Transverse colon (tissue), 4 donors: ENCODE measurements around the gene EQTN. TPM values are rescaled to one million over a fixed set of nuclear protein-coding genes. Genes with fewer than 3 reads are reported as not detected.

ENCODE experiments used
- DNase-seq: peaks from one replicate; pipeline ENCODE4 v3.0.0-alpha.2; 2019
- H3K27ac ChIP-seq, 4 donors: fragments of 200-600 bp; sonication (generic); 2 replicates each; pipeline ENCODE4 v1.5.1; 2016 to 2018; ENCODE audit warnings: inconsistent platforms in 4 of 4
- H3K27me3 ChIP-seq: fragments of 200-600 bp; sonication (generic); 2 replicates; pipeline ENCODE4 v1.5.1; 2017; ENCODE audit warnings: inconsistent platforms
- H3K36me3 ChIP-seq, 4 donors: fragments of 200-600 bp; sonication (generic); 2 replicates each; pipeline ENCODE4 v1.5.1; 2017 to 2019; ENCODE audit warnings: inconsistent platforms in 4 of 4
- H3K4me1 ChIP-seq, 4 donors: fragments of 200-600 bp; sonication (generic); 2 replicates each; pipeline ENCODE4 v1.5.1; 2017 to 2020; ENCODE audit warnings: inconsistent platforms in 4 of 4
- H3K4me3 ChIP-seq, 4 donors: fragments of 200-600 bp; sonication (generic); 1 replicate in 1 of 4; 2 replicates in 3 of 4; pipeline versions ENCODE4 v1.5.1 to v1.6.1; 2017 to 2019; ENCODE audit warnings: inconsistent platforms in 4 of 4
- H3K9me3 ChIP-seq, 2 donors: fragments of 200-600 bp; sonication (generic); 2 replicates each; pipeline ENCODE4 v1.5.1; 2017 to 2019; ENCODE audit warnings: inconsistent platforms in 2 of 2
- CTCF ChIP-seq, 5 experiments: fragments of 200-600 bp in 3 of 5; fragments of 450-650 bp in 2 of 5; sonication (generic) in 3 of 5; IDR thresholded peaks; 1 replicate in 2 of 5; 2 replicates in 3 of 5; pipeline ENCODE4 v1.5.1; 2016 to 2017; ENCODE audit warnings: antibody characterized with exemption in 5 of 5, inconsistent platforms in 3 of 5, mild to moderate bottlenecking in 2 of 5, moderate library complexity in 1 of 5
- EP300 ChIP-seq: sonication (generic); formaldehyde crosslinking; IDR thresholded peaks from one replicate; pipeline ENCODE4 v1.6.1; 2017; ENCODE audit warnings: antibody characterized with exemption, low read depth
- POLR2A ChIP-seq: fragments of 450-650 bp; IDR thresholded peaks from one replicate; pipeline ENCODE4 v1.6.1; 2016; ENCODE audit warnings: antibody characterized with exemption, mild to moderate bottlenecking, moderate library complexity
- POLR2AphosphoS5 ChIP-seq, 3 donors: sonication (generic); formaldehyde crosslinking; IDR thresholded peaks; one replicate each; pipeline ENCODE4 v1.6.1; 2016; ENCODE audit warnings: antibody characterized with exemption in 3 of 3
- WGBS, 2 donors: methylation state at CpG; one replicate each; pipeline ENCODE4 v1.1.5; 2018; ENCODE audit warnings: low coverage in 1 of 2; 5-methylcytosine and 5-hydroxymethylcytosine counted together
- in situ Hi-C, 4 donors: fragments of 200-750 bp; cut with MboI; loops; one replicate each; pipeline versions ENCODE4 v1.15.0 to v1.15.1; 2017; ENCODE audit warnings: low sequenced_read_pairs in 3 of 4, low pct_ligation_motif_present in 1 of 4, low pct_unique_long_range_greater_than_20kb in 1 of 4
- intact Hi-C: fragments of 100-400 bp; cut with DNase I; formaldehyde crosslinking; loops from one replicate; pipeline ENCODE4 v1.15.1; 2023; ENCODE audit warnings: low total_unique reads
- total RNA-seq, 4 donors: library from RNA; depleted of rRNA; stranded (reverse); fragments of >200 nt; gene quantifications; one replicate each; pipeline ENCODE4 v1.1.0, GENCODE V29; 2016

The EQTN gene
- 1 to 10 TPM in 1 of 4 donors, under 1 TPM in 1, not detected in 2; 0.64 to 1.1 TPM for total RNA-seq

DNA sequence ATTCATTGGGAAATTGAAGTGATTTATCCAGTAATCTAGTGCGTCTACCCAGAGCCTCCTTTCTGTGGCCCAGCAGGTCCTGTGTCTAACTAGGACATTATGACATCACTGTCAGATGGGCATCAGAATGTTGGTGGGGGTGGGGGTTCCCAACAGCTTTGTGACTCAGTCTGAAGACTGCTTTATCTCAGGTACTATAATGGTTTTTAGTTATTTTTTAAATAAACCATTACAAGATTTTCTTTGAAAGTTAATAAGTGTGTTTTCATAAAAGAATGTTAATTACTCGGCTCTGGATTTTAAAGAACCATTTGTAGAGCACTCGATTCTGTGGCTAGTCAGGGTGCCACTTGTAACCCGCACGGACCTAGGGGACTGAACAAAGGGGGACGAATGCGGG lies at the start of gene EQTN:
TSS of gene EQTN (minus strand) at position 101 of the 400 bp plus-strand sequence. CDS start at position 6, 95 bp downstream.
- intact Hi-C loops, result no loop called here
- no peak for DNase-seq
- TF ChIP-seq CTCF (IDR thresholded peaks at IDR 0.05) (no peak), EP300 (no peak), POLR2A (no peak)
- H3K36me3 ChIP-seq, result no peaks in the 10 kb centered on the region
- in situ Hi-C loops, result no loop called here
- no peak within 1 kb of the TSS for H3K27ac ChIP-seq
- no peak within 1 kb of the TSS for H3K4me3 ChIP-seq
- H3K27me3 ChIP-seq, result no peaks in the 10 kb centered on the region
- H3K9me3 ChIP-seq, result no peaks in the 10 kb centered on the region
- 80 to 81% methylated on average over 7 of the region's 7 CpGs for WGBS, 2 donors
- H3K4me1 ChIP-seq, result no peaks in the 10 kb centered on the region

DNA sequence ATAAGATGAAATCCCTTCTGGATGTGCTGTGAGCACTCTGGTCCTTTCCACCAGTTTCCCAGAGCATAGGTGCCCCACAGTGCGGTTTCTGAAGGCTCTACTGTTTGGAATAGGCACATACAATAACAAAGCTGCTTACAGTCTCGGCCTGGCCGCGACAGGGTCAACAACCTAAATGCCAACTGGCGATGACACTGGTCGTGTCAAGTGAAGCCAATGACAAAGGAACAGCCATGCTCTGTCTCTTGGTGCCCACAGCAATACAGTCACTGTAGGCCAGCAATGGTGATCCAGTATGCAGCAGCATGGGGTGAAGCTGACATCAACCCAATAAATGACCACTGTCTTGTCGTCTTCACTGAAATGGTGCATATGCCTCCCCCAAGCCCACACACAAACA lies 47.8 kb upstream of the EQTN start:
- Histone ChIP-seq H3K9me3 (no peaks in the 10 kb centered on the region), H3K4me3 (no peak overlapping the region), H3K27me3 (no peaks in the 10 kb centered on the region), H3K36me3 (no peaks in the 10 kb centered on the region), H3K4me1 (peaks cover 10 to 32% (median 16%) of the 10 kb centered on the region in 4 donors), H3K27ac (no peak overlapping the region)
- TF ChIP-seq POLR2AphosphoS5 (IDR thresholded peaks at IDR 0.05) (no peak), EP300 (no peak), POLR2A (no peak), CTCF (IDR thresholded peaks at IDR 0.05) (no peak)
- 97% methylated on average over 7 of the region's 7 CpGs; no CpG with 5 or more reads in 1 of the 2 donors for WGBS, 2 donors
- in situ Hi-C loops (no loop called here), intact Hi-C loops (no loop called here)
- no peak for DNase-seq

DNA sequence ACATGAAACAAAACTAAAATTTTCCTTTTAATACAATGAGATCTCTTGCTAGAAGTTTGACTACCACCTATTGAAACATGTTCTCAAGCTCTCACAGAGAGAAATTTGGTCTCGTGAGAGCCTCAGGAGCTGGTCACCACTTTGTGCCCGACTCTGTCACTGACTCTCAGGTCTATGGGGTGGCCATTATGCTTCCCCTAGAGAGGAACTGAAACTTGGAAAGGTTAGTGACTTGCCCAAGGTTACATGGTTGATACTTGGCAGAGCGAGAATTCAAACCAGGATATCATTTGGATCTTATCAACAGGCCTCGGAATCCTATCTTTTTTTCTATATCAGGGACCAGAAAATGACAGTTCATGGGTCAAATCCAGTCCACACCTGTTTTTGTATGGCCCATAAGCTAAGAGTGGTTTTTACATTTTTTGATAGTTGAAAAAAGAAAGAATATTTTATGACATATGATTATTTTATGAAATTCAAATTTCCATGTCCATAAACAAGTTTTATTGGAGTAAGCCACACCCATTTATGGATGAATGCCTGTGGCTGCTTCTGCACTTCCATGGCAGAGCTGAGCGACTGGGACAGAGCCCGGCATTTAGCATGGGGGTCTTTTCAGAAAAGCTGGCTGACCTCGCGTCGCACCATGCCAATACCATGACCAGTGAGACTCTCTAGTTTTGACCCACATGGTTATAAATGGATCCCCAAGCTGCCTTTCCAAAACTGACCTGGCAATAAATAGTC lies 44.8 kb upstream of the EQTN start:
- no peak overlapping the region for H3K4me3 ChIP-seq
- H3K9me3 ChIP-seq, result no peaks in the 10 kb centered on the region
- DNase-seq, result peak; percentile 42
- intact Hi-C loops, result no loop called here
- 63 to 74% methylated on average over 5 to 9 of the region's 9 CpGs for WGBS, 2 donors
- TF ChIP-seq CTCF (IDR thresholded peaks at IDR 0.05), result no peak
- TF ChIP-seq POLR2A, result no peak
- TF ChIP-seq EP300, result no peak
- no peak for TF ChIP-seq POLR2AphosphoS5 (IDR thresholded peaks at IDR 0.05)
- no peaks in the 10 kb centered on the region for H3K27me3 ChIP-seq
- H3K27ac ChIP-seq, result peak overlapping the region; percentile 57 to 70 (median 65)
- no peaks in the 10 kb centered on the region for H3K36me3 ChIP-seq
- in situ Hi-C loops, result no loop called here
- peaks cover 25 to 54% (median 35%) of the 10 kb centered on the region in 4 donors for H3K4me1 ChIP-seq

- Histone ChIP-seq H3K4me1 (peaks cover 25 to 59% (median 35%) of the 10 kb centered on the region in 4 donors), H3K4me3 (no peak overlapping the region), H3K27ac (peak overlapping the region; percentile 57 to 70 (median 65)), H3K9me3 (no peaks in the 10 kb centered on the region), H3K27me3 (no peaks in the 10 kb centered on the region), H3K36me3 (no peaks in the 10 kb centered on the region)
- in situ Hi-C loops, result no loop called here
- intact Hi-C loops, result no loop called here
- TF ChIP-seq EP300 (no peak), CTCF (IDR thresholded peaks at IDR 0.05) (no peak), POLR2A (no peak), POLR2AphosphoS5 (IDR thresholded peaks at IDR 0.05) (no peak)
- no peak for DNase-seq
- 75 to 81% methylated on average over 2 to 7 of the region's 7 CpGs for WGBS, 2 donors
Observed at GRCh38 chr9:27340961-27341511, 44.1 kb upstream of the EQTN start.
